Measurements from ENCODE around the gene GPER1.
"Not testable (repeated sequence)": the region's sequence is repeated elsewhere in the genome, so short reads cannot be mapped to it uniquely, and the experiment has no call there.

Gene GPER1

DNA sequence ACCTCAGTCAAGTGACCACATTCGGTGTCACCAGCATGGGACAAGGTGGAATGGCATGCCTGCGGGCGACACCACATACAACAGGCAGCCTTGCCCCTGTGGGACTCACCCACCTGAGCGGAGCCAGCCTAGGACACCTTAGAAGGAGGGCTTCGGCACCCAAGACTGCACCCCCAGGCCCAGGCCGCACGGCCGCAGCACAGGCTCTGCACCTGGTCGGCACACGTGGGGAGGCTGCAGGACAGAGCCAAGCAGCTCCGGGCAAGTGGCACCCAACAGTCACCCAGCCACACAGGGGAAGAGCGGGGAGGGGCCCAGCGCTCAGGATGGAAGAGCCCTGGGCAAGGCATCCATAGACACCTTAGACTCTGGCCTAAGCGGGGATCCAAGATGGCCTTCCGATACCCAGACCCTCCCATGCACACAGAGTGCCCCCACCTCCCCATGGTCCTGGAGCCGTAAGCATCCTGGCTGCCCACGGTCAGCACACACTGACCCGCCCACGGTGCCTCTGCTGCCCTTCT lies 16.1 kb upstream of the GPER1 start:
- no peak for DNase-seq

DNA sequence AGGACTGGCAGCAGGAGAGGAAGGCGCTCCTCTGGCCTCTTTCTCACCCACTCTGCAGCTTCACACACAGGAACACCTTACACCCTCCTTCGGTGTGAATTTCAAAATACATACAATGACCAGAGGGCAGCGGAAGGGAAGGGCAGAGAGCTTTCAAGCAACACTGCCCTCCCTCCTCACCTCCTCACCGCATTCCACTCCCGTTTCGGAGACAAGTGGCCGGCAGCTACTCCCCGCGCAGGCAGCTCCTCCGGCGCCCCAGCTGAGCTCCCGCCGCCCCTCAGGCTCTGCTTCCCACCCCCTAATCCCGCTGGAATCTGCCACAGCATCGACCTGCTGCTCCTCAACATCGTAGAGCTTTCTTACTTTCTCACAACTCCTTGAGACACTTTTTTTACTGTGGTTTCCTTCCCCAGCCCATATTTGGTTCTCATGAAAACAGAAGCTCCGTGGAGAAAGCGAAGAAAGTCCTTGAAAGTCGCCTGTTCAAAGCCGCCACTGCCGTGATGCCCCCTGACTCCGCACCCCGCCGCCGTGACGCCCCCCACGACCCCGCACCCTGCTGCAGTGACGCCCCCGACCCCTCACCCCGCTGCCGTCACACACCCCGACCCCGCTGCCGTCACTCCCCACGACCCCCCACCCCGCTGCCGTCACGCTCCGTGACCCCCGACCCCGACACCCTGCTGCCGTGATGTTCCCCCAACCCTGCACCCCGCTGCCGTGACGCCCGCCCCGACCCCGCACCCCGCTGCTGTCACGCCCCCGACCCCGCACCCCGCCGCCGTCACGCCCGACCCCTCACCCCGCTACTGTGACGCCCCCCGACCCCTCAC lies 14.6 kb upstream of the GPER1 start:
- DNase-seq, result no peak

DNA sequence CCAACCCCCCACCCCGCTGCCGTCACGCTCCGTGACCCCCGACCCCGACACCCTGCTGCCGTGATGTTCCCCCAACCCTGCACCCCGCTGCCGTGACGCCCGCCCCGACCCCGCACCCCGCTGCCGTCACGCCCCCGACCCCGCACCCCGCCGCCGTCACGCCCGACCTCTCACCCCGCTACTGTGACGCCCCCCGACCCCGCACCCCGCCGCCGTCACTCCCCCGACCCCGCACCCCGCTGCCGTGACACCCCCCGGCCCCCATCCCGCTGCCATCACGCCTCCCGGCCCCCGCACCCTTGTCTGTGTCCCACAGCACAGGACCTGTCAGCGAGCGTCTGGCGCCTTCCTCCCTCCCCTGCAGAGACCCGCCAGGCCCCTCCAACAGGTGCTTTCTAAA lies 13.9 kb upstream of the GPER1 start:
- DNase-seq, result not testable (repeated sequence)

GRCh38 chr7:1074593-1075431 lies 13.1 kb upstream of the GPER1 start:
- DNase-seq, result no peak

DNA sequence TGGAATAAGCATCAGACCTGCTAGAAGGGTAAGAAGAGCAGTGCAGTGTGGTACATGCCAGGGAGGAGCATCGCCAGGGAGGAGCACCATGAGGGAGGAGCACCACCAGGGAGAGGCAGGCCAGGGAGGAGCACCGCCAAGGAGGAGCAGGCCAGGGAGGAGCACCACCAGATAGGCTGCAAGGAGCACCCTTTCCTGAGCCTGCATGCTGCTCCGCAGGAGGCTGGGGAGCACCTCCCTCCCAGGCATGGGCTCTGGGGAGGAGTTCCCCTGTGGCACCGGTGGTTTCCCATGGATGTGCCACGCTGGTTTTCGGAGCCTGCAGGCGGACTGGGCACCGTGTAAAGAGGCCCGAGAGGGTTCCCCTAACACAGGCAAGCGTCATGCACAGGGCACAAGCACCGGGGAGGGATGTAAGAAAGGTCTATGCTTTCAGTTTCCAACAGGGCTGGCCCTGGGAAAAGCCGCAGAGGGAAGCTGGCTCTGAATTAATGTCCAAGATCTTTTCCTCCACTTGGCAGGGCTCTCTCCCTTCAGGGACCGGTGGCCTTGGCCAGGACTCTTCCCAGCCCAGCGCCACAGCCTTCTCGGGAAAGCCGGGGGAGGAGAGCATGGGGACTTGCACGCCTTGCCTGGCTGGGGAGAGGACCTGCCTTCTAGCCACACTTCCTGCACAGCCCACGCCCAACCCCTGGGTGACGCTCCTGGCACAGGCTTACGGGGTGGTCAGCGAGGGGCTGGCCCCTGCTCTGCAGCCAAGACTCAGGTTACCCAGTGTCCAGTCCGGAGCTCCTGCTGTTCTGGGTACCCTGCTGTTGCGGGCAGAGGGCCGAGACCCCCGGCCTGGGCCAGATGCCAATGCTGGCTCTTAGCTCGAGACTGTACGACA lies 11.5 kb upstream of the GPER1 start:
- no peak for DNase-seq

GRCh38 chr7:1078519-1078918 lies 9.4 kb upstream of the GPER1 start:
- DNase-seq, result no peak

- DNase-seq, result no peak
Observed at GRCh38 chr7:1078985-1079384, 8.9 kb upstream of the GPER1 start.

DNA sequence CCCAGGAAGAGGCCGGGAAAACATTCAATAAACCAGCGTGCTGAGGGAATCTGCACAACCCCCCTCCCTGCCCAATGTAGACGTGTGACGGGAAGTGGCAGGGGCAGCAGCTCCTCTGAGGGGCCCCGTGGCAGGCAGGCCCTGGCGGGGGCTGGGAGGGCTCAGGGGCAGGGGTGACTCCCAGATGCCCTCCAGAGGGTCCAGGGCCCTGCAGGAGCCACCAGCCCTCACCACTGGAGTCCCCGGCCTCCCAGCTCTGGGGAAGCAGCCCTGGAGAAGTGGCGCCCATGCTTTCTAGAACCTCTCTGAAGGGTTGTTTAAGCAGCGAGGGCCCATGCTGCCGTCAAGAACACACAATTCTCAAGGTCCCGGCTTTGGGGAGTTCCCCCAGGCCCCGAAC lies 8.4 kb upstream of the GPER1 start:
- DNase-seq, result no peak

- DNase-seq, result no peak
Observed at GRCh38 chr7:1080252-1080920, 7.5 kb upstream of the GPER1 start.

DNA sequence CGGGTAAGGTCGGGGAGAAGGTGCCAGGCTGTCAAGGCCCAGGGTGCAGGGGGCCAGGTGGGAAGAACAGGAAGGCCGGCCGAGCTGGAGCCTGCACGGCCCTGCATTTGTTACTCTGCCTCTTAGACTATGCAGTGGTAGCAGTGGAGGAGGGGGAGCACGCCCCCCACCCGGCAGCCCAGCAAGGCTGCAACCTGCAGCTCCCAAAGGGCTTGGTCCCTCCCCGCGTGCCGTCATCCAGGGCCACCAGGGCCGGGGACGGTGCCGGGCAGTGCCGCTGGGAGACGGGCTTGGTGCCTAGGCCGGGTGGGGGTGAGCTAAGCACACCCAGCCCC lies 7.0 kb upstream of the GPER1 start:
- no peak for DNase-seq

DNA sequence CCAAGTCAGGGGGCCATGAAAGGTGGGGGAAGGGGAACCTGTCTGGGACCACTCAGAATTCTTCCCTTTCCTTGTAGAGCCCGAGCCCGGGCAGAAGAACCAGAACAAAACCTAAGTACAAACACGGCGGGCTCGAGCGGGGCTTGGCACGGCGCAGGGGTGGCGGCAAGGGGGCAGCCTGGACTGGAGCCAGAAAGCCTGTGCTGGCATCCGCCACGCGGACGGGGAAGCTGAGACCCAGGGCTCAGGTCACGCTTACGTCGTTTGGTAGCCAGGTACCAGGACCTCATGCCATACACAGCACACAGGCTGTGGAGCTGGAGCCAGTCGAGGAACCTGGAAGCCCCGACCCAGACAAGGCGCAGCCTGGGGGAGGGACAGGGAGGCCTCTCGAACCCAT lies 6.6 kb upstream of the GPER1 start:
- no peak for DNase-seq

DNA sequence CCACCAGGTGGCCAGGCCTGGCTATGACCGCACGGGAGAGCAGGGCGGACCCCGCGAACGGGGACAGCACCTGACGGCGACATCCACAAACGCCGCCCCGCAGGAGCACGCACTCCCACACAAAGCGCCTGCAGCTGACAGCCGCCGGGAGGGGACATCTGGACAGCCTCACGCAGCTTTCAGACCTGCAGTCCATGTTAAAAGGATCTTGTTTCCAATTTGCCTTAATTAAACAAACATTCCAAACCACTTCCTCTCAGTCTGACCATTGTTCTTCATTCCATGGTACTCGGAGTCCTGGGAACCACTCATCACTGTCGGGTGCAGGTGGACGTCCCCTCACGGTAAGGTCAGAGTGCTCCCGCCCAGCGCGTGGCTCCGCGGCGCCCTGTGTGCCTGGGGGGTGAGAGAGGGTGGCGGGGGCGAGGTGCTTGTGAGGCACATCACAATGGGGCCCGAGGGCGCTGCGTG lies 5.9 kb upstream of the GPER1 start:
- DNase-seq, result no peak

DNA sequence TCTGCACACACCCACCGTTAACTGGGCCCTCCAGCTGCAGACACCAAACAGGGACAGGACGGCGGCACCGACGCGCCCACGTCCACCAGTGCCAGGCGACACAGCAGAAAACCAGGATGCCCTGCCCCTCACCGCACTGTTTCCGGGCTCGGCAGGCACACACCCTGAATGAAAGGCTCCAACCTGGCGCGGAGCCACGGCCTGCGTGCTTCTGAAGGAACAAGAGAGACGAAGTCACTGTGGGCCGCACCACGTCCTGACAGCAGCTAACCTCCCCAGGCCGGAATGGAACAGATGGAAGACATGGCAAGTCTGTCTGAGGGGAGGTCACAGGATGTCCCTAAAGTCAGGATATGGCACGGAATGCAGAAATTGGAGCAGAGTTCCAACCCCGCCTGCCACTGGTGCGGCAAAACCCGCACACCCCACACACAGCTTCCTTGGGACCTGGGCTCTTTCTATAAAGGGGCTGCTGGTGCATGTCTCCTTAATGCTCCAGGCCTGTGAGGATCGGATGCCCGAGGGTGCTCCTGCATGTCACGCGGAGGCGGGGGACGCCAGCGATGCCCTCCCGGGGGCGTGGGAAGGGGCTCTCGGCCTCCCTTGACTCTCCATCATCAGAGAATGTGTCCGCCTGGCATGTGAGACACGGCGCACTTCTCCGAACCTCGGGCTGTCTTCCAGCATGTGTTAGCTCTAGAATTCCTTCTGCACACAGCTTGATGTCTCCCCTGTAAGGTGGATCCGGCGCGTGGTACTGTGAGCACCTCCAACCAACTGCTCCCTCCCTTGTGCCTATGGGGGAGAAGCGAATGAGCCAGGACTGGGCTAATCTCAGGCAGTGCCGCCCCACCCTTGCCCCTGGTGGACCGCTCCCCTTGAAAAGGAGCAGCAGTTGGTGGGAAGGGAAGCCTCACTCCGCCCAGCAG lies 3.9 kb upstream of the GPER1 start:
- no peak for DNase-seq

DNA sequence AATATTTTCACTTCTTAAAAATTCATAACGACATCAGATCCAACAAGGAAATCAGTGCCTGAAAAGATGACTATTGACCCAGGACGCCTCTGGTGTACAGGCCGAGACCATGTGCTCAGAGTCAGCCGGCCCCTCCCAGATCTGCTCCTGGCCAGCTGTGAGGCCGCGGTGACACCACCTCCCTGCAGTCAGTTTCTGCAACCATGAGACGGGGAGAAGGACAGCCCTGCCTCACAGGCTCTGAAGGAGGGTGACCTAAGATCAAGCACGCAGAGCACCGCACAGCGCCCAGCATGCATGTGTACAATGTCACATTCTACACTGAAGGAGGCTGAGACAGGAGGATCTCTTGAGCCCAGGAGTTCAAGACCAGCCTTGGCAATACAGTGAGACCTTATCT lies 2.6 kb upstream of the GPER1 start:
- DNase-seq, result no peak

DNA sequence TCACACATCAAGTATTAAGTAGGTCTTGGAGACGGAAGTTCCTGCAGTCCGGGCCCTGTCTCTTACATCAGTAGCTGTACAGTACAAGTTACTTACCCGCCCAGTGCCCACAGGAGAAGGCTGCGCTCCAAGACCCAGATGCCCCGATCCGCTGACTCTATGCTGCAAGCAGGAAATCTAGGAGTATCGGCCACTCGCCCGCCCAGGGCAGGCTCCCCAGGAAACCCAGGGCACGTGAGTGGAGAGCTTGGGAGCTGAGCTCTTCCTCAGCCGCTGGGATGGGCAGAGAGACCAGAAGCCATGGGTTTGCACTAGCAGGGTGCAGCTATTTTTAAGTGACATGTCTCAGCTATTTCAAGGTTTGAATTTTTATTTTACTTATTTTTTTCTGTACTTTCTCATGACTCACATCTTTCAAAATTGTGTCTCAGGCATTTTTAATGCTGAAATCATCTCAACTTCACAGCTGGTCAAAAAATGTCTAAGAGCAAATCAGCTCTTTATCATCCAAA lies 1.9 kb upstream of the GPER1 start:
- no peak for DNase-seq

DNA sequence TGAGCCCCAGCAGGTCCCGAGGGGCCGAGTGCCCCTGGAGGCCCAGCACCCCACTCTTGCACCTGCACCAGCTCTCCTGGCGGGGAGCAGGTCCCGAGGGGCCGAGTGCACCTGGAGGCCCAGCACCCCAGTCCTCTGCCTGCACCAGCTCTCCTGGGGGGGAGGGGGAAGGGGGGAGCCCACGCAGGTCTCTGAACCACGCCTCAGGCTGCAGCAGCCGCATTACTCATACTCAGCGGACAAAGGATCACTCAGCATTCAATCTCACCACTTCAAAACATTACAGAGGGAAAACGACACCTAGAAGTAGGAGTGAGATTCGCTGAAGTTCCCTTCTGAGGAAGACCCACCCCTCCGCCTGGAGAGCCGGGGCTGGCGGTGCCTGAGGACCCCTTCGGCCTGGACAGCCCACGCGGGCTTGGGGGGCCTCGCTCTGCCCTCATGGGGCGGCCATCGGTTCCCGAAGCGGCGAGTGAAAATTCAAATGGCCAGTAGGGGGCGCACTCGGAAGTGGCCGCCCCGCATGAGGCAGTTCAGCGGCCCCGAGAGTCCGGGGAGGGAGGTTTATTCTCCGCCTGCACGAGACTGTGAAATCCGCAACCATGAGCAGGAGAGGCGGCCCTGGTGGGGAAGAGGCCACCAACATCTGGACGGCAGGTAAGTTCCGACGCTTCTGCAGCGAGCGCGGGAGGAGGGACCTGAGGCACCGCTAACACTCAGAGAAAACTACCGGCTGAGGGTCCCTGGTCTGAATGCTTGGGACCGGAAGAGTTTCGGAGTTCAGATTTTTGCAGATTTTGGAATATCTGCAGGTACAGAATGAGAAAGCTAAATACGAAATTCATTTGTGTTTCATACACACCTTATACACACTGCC lies 1.1 kb upstream of the GPER1 start:
- DNase-seq, result peak; percentile 72

- no peak for DNase-seq
Observed at GRCh38 chr7:1087465-1087814, 473 bp upstream of the GPER1 start.

GRCh38 chr7:1090236-1090635 lies 2.3 kb downstream of the GPER1 start:
- DNase-seq, result no peak

GRCh38 chr7:1090686-1091643 lies 3.1 kb downstream of the GPER1 start:
- DNase-seq, result no peak

Measured in stimulated activated CD4-positive, alpha-beta T cell treated with anti-CD3 and anti-CD28 coated beads, Interleukin-4, amount 100 ng/mL, for 24 hours (primary cell).